Measurements from ENCODE around the gene CCDC47.

CCDC47 gene

DNA sequence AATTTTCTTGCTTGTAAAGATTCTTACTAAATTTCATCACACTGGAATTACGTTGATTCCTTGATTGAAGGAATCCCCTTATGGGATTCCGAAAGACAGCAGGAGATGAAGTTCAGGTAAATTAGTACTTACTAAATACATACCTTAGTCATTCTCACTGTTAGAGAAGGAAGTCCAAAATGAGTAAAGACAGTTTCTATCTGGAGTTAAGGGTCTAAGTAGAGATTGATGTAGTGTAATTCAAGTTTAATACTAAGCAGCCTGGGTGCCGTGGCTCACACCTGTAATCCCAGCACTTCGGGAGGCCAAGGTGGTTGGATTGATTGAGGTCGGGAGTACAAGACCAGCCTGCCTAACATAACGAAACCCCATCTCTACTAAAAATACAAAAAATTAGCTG, 10.1 kb upstream of the CCDC47 start:
- no peak for DNase-seq

DNA sequence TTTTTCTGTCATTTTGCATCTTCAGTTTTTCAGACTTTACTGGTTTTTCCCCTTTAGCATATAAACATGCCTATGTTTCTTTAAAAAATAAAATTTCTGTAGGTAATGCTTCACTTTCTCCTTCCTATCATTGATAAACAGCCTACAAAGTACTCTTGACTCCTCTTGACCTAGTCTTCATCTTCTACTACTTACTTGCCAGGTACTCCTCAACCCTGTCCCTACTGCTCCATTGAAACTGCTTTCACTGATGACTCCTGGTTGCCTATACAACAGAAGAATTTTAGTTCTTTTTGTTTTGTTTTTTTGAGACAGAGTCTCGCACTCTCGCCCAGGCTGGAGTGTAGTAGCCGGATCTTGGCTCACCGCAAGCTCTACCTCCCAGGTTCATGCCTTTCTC, 7.5 kb upstream of the CCDC47 start:
- DNase-seq: no peak

DNA sequence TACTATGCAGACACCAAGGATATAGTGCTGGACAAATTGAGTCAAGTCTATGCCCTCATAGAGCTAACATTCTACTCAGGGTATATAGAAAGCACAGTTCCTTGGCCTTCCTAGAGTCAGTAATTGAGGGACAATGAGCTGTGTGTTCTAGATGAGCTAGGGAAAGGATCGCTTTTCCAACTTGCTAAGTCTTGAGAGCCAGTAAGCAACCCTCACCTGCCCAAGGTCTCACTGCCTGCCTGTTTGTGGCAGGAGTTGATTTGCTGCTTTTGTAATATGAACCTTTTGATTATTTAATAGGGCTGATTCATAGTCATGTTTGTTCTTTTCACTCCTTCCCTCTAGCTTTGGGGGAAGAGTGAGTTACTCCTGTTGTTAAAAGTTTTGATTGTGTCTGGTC, 7.1 kb upstream of the CCDC47 start:
- no peak for DNase-seq

DNA sequence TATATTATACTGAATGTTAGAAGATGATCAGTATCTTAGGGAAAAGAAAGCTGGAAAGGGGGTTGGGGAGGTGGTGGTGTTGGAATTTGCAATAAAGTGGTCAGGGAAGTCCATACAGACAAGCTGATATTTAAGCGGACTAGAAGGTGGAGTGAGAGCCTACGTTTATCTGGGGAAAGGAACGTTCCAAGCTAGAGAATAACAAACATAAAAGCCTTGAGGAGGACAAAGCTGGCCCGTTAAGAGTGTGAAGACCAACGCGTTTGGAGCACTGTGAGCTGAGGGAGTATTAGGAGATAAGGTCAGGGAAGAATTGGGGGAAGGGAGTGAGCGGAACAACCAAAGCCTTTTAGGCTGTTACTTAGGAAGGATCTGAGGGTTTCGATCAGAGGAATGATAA, 2.0 kb upstream of the CCDC47 start:
- DNase-seq: no peak

DNA sequence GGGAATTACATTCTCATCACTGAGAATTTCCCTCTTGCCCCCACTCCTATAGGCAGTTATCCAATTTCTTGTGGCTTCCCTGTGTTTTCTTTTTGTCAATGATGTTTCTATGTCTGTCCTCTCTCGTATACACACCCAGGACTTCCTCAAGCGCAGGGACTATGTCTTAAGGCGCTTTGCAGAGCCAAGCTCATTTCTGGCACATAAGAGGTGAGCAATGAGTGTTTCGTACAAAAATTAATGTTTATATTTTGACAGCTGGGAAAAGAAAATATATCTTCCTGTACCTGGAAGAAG, 1.5 kb upstream of the CCDC47 start:
- DNase-seq: no peak

DNA sequence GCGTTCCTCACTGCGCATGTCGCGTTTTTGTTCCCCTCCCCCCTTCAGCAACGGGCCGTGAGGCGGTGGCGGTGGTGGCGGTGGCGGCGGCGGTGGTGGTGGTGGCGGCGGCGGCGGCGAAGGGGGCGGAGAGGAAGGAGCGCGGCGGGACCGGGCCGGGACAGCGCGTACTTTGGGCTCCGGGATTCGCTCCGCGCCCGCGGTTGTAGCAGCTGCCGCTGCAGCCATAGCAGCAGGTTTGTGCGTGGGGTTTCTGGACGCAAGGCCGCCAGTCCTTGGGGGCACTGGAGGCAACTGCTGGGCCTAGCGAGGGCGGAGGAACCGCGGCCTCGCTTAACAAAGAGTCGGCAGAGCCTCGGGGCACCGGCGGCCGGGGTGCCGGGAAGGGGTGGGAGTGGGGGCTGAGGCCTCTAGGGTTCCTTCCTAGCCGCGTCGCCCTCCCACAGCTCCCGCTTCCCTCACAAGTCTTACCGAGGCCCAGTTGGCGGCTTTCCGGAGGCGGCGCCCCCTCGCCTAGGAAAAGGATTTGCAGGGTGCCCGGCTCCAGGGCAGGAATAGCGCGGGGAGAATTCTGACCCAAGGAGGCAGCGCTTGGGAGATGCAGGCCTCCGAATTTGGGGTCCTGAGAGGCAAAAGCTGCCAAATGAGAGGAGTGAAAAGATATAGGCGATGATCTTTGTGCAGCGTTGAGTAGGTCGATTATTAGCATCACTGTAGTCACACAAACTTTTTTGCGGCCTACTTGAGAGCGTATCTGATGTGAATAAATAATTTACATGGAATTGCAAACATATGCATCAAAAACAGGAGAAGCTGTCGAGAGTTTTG, 958 bp upstream of the CCDC47 start, which contains the start of gene DDX42:
DDX42 (plus strand) TSS at position 30 of the 828 bp plus-strand sequence. CDS start 12,880 bp downstream, outside the sequence.
- peak in 32 of 56 donors; percentile 12 to 88 (median 41) for DNase-seq

DNA sequence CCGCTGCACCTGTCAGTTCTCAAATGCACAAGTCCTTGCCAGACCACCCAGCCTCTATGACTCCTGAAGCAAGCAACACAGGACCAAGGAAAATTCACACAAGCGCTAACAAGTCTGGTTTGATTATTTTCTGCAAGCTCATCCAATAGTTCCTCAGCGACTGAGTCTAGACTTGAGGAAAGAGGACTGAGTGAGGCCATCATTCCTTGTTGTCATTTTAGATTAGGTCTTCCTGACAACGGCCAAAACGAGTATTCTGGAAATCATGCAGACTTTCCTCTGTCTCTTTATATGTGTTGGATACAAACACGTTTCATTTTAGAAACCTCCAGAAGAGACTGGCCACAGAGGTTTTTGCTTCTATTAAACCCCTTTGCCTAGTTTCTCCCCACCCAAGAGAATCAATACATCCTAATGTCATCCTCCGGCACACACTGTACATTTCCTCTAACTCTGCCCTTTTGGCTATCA, 561 bp downstream of the CCDC47 start:
- DNase-seq: no peak

DNA sequence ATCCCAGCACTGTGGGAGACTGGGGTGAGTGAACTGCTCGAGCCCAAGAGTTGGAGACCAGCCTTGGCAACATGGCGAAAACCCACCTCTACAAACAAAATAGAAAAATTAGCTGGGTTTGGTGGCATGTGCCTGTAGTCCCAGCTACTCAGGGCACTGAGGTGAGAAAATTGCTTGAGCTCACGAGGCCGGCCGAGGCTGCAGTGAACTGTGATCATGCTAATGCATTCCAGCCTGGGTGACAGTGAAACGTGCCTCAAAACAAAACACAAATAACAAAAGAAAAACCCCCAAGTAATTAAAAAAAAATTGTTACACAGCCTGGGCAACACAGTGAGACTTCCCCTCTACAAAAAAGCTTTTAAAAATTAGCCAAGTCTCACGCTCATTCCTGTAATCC, 5.0 kb downstream of the CCDC47 start:
- no peak for DNase-seq

DNA sequence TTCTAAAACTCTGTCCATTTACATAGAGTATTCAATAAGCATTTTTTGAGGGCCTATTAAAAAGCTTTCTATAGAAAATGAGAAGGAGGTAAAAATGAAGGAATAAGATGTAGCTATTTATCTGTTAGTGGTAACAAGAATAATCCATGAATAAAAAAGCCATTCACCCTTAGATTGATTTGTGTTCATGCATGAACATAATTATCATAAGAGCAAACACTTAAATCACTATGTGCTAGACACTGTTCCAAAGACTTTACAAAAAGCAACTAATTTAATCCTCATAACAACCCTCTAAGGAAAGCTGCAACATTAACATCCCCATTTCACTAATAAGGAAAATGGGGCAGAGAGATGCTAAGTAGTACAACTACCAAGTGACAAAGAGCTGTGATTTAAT, 6.6 kb downstream of the CCDC47 start:
- no peak for DNase-seq

DNA sequence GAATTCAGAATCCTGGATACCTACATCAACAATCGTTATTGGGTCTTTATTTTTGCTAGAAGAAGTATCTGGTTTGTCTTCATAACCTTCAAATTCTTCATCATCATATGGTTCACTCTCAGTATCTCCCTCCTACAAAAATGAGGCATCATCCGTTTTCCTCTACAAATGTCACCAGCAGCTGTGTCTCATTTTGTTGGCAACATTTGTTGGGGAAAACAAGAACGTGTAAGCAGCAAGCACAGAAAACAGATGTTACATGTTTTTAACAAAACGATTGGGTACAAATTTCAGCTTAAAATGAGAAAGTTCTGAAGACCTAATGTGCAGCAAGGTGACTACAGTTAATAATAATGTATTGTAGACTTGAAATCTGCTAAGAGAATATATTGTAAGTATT, 8.7 kb downstream of the CCDC47 start:
- DNase-seq: peak in 1 of 56 donors; percentile 1

DNA sequence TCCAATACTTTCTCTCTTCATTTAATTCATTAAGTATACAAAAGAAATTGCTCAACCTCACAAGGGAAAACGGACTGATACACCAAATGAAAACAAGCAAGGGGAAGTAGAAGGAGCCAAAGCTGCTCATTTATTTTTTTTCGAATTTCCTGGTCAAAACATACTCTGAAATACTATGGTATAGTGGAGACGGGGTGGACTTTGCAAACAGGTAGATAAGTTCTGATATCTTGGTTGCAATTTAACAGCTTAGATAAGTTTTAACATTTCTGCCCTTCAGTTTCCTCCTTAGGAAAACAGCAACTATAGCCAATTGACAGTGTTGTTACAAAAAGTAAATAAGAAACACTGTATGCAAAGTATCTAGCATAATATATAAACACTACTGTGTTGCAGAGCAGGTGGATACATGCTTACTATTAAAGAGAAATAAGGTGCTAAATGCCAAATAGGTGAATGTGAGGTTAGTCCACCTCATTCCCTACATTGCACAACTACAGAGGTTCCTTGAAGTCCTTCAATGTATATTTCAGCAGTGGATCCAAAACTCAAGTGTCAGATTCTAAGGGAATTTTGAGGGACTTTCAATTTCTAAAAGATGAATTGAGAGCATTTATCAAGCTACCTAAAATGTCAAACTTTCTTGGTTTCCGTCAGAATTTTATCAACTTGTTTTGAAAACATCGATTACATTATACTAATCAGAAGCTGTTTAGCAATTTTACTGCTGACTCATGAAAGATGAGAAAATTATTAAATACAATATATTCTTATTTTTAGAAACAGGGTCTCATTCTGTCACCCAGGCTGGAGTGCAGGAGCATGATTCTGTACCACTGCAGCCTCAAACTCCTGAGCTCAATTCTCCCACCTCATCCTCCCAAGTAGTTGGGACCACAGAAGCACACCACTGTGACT, 11.0 kb downstream of the CCDC47 start:
- no peak for DNase-seq

DNA sequence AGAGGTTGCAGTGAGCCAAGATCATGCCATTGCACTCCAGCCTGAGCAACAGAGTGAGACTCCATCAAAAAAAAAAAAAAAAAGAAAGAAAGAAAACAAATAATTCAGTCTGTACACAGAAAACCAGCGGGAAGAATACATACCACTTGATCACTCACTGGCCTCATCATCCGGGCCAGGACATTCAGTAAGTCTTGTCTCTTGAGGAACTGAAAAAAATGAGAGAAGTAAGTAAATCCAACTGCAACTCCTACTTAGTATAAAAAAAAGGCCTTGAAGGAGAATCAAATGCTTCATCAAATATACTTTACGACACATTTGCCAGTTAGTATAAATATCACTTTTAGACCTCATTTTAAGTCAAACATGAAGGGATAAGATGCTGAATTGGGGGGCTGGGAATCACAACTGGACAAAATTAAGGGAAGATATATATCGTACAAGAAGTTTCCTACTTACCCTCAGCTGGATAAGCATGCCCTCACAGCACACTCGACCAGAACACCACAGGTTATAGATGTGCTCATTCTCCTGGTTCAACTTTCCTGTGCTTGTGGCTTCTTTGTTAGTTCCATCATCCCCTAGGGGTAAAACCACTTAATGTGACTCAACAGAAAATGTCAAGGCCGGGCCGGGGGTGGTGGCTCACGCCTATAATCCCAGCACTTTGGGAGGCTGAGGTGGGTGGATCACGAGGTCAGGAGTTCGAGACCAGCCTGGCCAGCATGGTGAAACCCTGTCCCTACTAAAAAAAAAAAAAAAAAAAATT, 12.4 kb downstream of the CCDC47 start:
- DNase-seq: peak in 1 of 56 donors; percentile 1

DNA sequence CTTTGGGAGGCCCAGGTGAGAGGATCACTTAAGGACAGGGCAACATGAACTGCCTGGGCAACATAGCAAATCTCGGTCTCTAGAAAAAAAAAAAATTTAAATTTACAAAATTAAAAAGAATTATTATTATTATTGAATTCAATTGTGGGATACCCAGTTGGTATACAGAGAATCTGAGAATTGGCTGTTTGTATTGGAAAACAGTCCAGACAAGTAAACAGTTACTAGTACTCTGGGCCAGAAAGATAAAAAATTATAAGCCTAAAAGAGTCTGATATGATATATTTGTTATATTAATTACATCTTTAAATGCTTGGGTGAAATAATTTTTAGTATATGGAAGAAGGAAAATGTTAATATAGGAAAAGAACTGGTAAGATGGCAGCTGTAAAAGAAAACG, 15.0 kb downstream of the CCDC47 start:
- no peak for DNase-seq

DNA sequence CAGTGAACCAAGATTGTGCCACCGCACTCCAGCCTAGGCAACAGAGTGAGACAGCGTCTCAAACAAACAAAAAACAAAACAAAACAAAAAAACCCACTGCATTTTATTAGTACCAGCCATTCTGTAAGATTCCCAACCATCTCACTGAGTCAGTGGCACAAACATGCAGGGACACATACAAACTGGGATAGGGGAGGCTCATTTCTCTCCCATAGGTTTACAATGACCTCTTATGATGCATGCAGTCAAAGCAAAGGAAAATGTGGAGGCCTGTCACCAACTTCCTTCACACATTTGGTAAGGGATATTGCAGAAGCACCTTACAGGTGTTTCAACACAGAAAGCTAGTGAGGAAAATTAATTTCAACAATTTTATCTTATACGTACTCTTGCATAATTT, 19.4 kb downstream of the CCDC47 start:
- no peak for DNase-seq

DNA sequence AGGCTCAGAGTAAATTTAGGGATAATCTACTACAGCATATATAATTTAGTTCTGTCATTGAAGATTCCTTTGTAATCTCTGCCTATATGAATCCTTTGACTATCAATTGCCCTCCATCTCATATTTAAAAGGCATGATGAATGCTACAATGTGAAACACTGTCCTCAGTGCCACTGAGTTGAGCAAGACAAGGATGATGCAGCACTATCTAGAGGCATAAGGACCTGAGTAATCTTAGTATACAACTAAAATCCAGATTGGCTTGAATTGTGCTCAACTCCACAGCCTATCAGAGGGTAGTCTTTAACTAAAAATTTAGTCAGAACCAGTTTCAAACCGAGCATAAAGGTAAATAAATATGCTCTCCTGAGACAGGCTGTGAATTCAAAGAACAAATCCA, 20.2 kb downstream of the CCDC47 start:
- no peak for DNase-seq

DNA sequence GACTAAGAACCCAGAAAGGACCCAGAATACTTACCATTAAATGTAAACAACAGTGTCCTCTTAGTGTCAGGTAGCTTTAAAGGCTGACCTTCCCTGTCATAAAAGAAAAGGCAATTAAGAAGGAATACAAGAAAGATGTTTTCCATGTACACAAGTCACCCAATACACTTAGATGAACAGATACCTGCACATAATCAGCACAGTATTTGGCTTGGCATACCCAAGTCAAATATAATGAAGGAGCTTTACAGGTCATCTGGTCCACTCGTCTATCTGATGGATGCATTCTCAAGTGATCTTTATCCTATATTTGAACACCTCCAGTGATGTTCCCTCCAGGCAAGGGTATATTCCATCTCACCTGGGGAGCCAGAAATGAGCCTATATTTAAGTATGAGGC, 20.7 kb downstream of the CCDC47 start:
- no peak for DNase-seq

DNA sequence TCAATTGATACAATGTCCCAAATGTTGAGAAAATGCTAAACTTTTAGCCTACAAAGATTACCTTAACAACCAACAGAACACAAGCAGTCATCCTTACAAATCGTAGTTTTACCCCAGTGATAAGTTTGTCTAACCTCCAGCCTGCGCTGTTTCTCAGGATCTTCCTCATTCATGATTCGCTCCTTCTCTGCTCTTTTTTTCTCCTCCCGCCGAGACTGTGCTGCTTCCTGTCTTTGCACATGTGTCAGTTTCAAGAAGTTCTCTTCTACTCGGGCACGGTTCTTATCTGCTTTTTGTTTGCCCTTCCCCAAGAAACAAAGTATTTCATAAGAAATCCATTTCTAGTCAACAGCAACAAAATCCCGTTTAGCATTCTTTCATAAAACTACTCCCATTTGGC, 21.6 kb downstream of the CCDC47 start:
- DNase-seq: peak in 3 of 56 donors; percentile 3 to 22 (median 13)

DNA sequence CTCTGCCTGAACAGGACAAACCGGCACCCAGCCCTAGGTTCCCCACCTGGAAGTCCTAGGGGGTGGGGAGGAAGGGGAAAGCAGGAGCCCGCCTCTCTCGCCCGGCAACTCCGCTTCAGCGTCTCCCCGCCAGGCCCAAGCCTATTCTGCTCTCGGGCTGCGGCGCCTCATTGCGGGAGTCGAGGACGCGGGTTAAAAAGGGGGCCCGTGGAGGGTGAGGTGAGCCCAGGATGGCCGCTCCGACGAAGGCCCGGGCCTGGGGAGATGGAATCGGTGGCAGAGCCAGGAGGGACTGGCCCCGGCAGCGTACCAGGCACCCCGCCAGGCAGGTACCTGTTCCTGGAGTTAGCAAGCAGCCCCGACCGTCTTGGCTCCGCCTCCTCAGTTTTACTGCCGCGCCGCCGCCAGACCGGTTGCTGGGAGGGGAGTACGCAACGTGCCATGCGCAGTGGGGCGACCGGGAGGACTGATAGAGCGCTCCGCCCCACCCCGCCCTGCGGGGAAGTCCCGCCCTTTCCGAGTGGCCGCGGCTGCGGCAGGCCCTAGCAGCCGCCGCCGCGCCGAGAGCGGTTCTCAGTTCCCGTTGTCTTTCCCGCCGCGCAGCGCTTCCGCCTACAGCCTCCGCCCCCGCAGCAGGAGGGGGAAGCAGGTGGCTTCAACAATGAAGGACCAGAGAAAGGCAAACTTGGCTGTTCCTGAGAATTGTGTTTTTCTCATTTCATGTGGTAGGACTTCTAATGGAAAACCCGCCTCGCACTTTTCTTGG, 31.8 kb downstream of the CCDC47 start, which contains the start of gene STRADA:
STRADA (minus strand) TSS at position 392 of the 766 bp plus-strand sequence. CDS start 13,430 bp downstream, outside the sequence.
- peak; percentile 47 to 98 (median 94) for DNase-seq

DNA sequence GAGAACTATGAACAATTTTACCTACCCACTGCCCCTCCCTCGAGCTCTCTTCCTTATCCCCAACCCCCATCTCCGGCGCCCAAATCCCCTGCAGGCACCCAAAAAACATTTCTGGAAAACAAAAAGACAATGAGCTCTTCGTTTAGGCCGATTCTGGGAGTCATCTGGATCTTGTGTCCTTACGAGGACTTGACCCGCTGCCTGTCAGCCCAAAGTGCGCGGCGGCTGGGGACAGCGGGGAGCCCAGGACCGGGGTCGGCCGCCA, 32.3 kb downstream of the CCDC47 start:
- DNase-seq: peak in 4 of 56 donors; percentile 20 to 56 (median 36)

DNA sequence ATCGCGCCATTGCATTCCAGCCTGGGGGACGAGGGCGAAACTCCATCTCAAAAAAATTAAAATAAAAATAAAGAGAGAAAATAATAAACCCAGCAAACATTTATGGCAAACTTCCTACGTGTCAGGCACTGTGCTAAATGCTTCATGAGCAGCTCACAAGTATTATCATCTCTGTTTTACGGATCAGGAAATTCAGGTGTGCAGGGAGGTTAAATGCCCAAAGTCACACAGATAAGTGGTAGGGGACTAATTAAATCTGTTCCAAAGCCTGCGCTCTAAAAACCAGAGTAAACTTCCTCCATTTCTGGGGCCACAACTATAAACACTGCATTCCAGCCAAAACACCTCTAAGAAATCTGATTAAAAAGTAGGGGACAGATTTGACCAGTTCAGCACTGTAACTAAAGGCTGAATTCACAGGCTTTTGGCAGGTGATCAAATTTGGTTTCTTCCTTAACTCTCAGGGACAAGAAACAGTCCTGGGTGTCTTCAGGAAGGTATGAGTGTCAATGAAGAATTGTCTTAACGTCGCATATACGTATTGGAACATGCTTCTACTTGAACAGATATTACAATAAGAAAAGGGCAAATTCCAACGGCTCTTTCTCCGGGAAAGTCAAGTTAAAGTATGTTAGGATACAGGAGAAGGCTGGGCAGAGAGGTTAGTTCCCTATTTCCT, 32.8 kb downstream of the CCDC47 start:
- no peak for DNase-seq
